Activated T-cell treated with anti-CD3 and anti-CD28 coated beads, Interleukin-2, amount 50 U/mL, for 1 hour (primary cell): ENCODE data around the gene GPR34.

Source experiments
- DNase-seq: peaks from one replicate; pipeline ENCODE4 v3.0.0-alpha.2; 2020

Gene GPR34

GRCh38 chrX:41739871-41740270 lies 51.1 kb downstream of the GPR34 start:
- no peak for DNase-seq
